Esophagus squamous epithelium (tissue), 5 donors: ENCODE data around the gene RNF180. TPM values are rescaled to one million over a fixed set of nuclear protein-coding genes. Genes with fewer than 3 reads are reported as not detected.
"Not testable (repeated sequence)": the region's sequence is repeated elsewhere in the genome, so short reads cannot be mapped to it uniquely, and the experiment has no call there.

Experiments used
- DNase-seq: peaks from one replicate; lab custom pipeline; 2025; lab: John Stamatoyannopoulos, UW
- H3K27ac ChIP-seq, 4 donors: fragments of 200-600 bp; sonication (generic); one replicate each; pipeline ENCODE4 v1.5.1; 2016 to 2019; ENCODE audit warnings: mild to moderate bottlenecking in 1 of 4
- H3K27me3 ChIP-seq, 4 donors: fragments of 200-600 bp; sonication (generic); 1 replicate in 3 of 4; 2 replicates in 1 of 4; pipeline versions ENCODE4 v1.5.1 to v1.6.0; 2017 to 2021; ENCODE audit warnings: antibody characterized with exemption in 1 of 4
- H3K36me3 ChIP-seq, 3 donors: fragments of 200-600 bp; sonication (generic); one replicate each; pipeline ENCODE4 v1.5.1; 2016 to 2019
- H3K4me1 ChIP-seq, 3 donors: fragments of 200-600 bp; sonication (generic); one replicate each; pipeline ENCODE4 v1.5.1; 2017 to 2019
- H3K4me3 ChIP-seq, 4 donors: fragments of 200-600 bp; sonication (generic); 1 replicate in 3 of 4; 2 replicates in 1 of 4; pipeline ENCODE4 v1.5.1; 2016 to 2019; ENCODE audit warnings: mild to moderate bottlenecking in 2 of 4, moderate library complexity in 1 of 4
- H3K9me3 ChIP-seq, 3 donors: fragments of 200-600 bp; sonication (generic); one replicate each; pipeline ENCODE4 v1.5.1; 2016 to 2019
- CTCF ChIP-seq, 6 experiments: fragments of 450-650 bp in 4 of 6; fragments of 200-600 bp in 2 of 6; sonication (generic) in 2 of 6; IDR thresholded peaks; one replicate each; pipeline ENCODE4 v1.5.1; 2016 to 2019; ENCODE audit warnings: antibody characterized with exemption in 6 of 6, mild to moderate bottlenecking in 4 of 6, moderate library complexity in 4 of 6
- POLR2A ChIP-seq, 4 donors: fragments of 450-650 bp; IDR thresholded peaks; one replicate each; pipeline ENCODE4 v1.6.1; 2017; ENCODE audit warnings: antibody characterized with exemption in 4 of 4, mild to moderate bottlenecking in 4 of 4, moderate library complexity in 3 of 4
- WGBS, 2 donors: methylation state at CpG; one replicate each; pipeline ENCODE4 v1.1.5; 2018; 5-methylcytosine and 5-hydroxymethylcytosine counted together
- intact Hi-C: fragments of 100-400 bp; cut with DNase I; formaldehyde crosslinking; loops from one replicate; pipeline ENCODE4 v1.15.0; 2022
- total RNA-seq, 4 donors: library from RNA; depleted of rRNA; stranded (reverse); fragments of >200 nt; gene quantifications; one replicate each; pipeline ENCODE4 v1.1.0, GENCODE V29; 2016
- donor health status: DM: yes; HTN: yes; CAD: no.

Gene RNF180
- total RNA-seq, 4 donors from 2014 or later = 2.1 to 9.5 (median 3.3) TPM

- TF ChIP-seq POLR2A (IDR thresholded peaks at IDR 0.05) (no peak), CTCF (IDR thresholded peaks at IDR 0.05) (no peak)
- no peaks in the 10 kb centered on the region for H3K4me1 ChIP-seq
- H3K9me3 ChIP-seq = no peaks in the 10 kb centered on the region
- WGBS, 2 donors = 77 to 81% methylated on average over 3 of the region's 3 CpGs
- H3K27me3 ChIP-seq = no peaks in the 10 kb centered on the region
- no peak overlapping the region for H3K27ac ChIP-seq
- no peak overlapping the region for H3K4me3 ChIP-seq
- DNase-seq = no peak
- peaks cover 0 to 7% (median 0%) of the 10 kb centered on the region in 3 donors for H3K36me3 ChIP-seq
- intact Hi-C loops = no loop called here
Measured at GRCh38 chr5:64214132-64214531, 48.5 kb downstream of the RNF180 start.

GRCh38 chr5:64221911-64222310 is 56.3 kb downstream of the RNF180 start:
- intact Hi-C loops = no loop called here
- 92 to 95% methylated on average over 1 of the region's 1 CpG for WGBS, 2 donors
- H3K4me1 ChIP-seq = no peaks in the 10 kb centered on the region
- peaks cover 0 to 14% (median 0%) of the 10 kb centered on the region in 3 donors for H3K36me3 ChIP-seq
- H3K27me3 ChIP-seq = no peaks in the 10 kb centered on the region
- TF ChIP-seq CTCF (IDR thresholded peaks at IDR 0.05) (no peak), POLR2A (IDR thresholded peaks at IDR 0.05) (no peak)
- no peak for DNase-seq
- peaks cover 0 to 9% (median 7%) of the 10 kb centered on the region in 3 donors for H3K9me3 ChIP-seq
- H3K27ac ChIP-seq = no peak overlapping the region
- no peak overlapping the region for H3K4me3 ChIP-seq

- H3K27ac ChIP-seq, intact Hi-C loops, H3K9me3 ChIP-seq, H3K4me3 ChIP-seq, H3K4me1 ChIP-seq, DNase-seq, H3K27me3 ChIP-seq: not testable (repeated sequence)
- H3K36me3 ChIP-seq = peaks cover 0 to 14% (median 0%) of the 10 kb centered on the region in 3 donors
- 82% methylated on average over 2 of the region's 50 CpGs; no CpG with 5 or more reads in 1 of the 2 donors for WGBS, 2 donors
Measured at GRCh38 chr5:64225286-64225981, 59.8 kb downstream of the RNF180 start.

- H3K9me3 ChIP-seq, H3K27me3 ChIP-seq, DNase-seq, H3K27ac ChIP-seq, H3K4me1 ChIP-seq, intact Hi-C loops, H3K4me3 ChIP-seq: not testable (repeated sequence)
- peaks cover 0 to 14% (median 0%) of the 10 kb centered on the region in 3 donors for H3K36me3 ChIP-seq
- 93 to 100% methylated on average over 2 to 7 of the region's 7 CpGs for WGBS, 2 donors
Measured at GRCh38 chr5:64227131-64227537, 61.5 kb downstream of the RNF180 start.

GRCh38 chr5:64229163-64229774 is 63.6 kb downstream of the RNF180 start:
- intact Hi-C loops = no loop called here

More at GRCh38 chr5:64229163-64229774, 63.6 kb downstream of the RNF180 start:
- WGBS, 2 donors = 2 to 6% methylated on average over 4 of the region's 4 CpGs
- peaks cover 0 to 14% (median 0%) of the 10 kb centered on the region in 3 donors for H3K36me3 ChIP-seq
- no peak for DNase-seq
- H3K4me1 ChIP-seq = no peaks in the 10 kb centered on the region
- H3K9me3 ChIP-seq = peaks cover 0 to 9% (median 7%) of the 10 kb centered on the region in 3 donors
- no peak overlapping the region for H3K4me3 ChIP-seq
- no peak overlapping the region for H3K27ac ChIP-seq
- H3K27me3 ChIP-seq = no peaks in the 10 kb centered on the region
- TF ChIP-seq POLR2A (IDR thresholded peaks at IDR 0.05) (no peak), CTCF (IDR thresholded peaks at IDR 0.05) (peak in 5 of 6 experiments; percentile 40 to 67 (median 53))
